ENCODE results near the gene FAM13A.

DNA sequence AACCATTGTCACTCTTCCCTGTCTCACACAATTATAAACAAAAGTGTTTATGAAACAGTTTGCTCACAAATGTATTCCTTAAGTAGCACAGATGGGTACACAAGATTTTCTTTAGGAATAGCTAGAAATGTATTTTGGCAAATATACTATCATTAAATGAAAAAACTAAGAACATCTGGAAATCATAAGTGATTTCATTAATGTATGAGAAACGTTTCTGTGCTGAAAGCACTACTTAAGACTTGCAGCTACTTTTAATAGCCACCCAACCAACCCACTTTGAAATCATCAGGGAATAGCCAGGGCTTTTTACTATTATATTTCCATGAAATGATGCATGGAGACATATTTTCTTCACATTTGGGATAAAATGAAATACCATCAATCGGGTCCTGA, 297.1 kb downstream of the FAM13A start:
- TF ChIP-seq SAP30 (IDR thresholded peaks at IDR 0.05; ENCODE audit: borderline replicate concordance, insufficient read depth, low read depth, low read length, poor library complexity, severe bottlenecking): no peak
- TF ChIP-seq, protein P1, sequence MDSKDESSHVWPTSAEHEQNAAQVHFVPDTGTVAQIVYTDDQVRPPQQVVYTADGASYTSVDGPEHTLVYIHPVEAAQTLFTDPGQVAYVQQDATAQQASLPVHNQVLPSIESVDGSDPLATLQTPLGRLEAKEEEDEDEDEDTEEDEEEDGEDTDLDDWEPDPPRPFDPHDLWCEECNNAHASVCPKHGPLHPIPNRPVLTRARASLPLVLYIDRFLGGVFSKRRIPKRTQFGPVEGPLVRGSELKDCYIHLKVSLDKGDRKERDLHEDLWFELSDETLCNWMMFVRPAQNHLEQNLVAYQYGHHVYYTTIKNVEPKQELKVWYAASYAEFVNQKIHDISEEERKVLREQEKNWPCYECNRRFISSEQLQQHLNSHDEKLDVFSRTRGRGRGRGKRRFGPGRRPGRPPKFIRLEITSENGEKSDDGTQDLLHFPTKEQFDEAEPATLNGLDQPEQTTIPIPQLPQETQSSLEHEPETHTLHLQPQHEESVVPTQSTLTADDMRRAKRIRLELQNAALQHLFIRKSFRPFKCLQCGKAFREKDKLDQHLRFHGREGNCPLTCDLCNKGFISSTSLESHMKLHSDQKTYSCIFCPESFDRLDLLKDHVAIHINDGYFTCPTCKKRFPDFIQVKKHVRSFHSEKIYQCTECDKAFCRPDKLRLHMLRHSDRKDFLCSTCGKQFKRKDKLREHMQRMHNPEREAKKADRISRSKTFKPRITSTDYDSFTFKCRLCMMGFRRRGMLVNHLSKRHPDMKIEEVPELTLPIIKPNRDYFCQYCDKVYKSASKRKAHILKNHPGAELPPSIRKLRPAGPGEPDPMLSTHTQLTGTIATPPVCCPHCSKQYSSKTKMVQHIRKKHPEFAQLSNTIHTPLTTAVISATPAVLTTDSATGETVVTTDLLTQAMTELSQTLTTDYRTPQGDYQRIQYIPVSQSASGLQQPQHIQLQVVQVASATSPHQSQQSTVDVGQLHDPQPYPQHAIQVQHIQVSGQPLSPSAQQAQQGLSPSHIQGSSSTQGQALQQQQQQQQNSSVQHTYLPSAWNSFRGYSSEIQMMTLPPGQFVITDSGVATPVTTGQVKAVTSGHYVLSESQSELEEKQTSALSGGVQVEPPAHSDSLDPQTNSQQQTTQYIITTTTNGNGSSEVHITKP (IDR thresholded peaks at IDR 0.05; ENCODE audit: partially characterized antibody): no peak
- no peak for TF ChIP-seq PHF20 (IDR thresholded peaks at IDR 0.05; ENCODE audit: partially characterized antibody)
- TF ChIP-seq HDAC6 (IDR thresholded peaks at IDR 0.05; ENCODE audit: low read depth, low read length): no peak
- TF ChIP-seq, protein P2, sequence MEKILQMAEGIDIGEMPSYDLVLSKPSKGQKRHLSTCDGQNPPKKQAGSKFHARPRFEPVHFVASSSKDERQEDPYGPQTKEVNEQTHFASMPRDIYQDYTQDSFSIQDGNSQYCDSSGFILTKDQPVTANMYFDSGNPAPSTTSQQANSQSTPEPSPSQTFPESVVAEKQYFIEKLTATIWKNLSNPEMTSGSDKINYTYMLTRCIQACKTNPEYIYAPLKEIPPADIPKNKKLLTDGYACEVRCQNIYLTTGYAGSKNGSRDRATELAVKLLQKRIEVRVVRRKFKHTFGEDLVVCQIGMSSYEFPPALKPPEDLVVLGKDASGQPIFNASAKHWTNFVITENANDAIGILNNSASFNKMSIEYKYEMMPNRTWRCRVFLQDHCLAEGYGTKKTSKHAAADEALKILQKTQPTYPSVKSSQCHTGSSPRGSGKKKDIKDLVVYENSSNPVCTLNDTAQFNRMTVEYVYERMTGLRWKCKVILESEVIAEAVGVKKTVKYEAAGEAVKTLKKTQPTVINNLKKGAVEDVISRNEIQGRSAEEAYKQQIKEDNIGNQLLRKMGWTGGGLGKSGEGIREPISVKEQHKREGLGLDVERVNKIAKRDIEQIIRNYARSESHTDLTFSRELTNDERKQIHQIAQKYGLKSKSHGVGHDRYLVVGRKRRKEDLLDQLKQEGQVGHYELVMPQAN (IDR thresholded peaks at IDR 0.05; ENCODE audit: borderline replicate concordance): no peak
- no peak for TF ChIP-seq TEAD4 (IDR thresholded peaks at IDR 0.05; ENCODE audit: low read length)
- no peak for TF ChIP-seq TEAD4 (CRISPR knock-in tag; IDR thresholded peaks at IDR 0.05; ENCODE audit: borderline replicate concordance)
- no peak for TF ChIP-seq GABPA (tag; conservative IDR thresholded peaks at IDR 0.05; ENCODE audit: low read depth)
- TF ChIP-seq, protein P3, sequence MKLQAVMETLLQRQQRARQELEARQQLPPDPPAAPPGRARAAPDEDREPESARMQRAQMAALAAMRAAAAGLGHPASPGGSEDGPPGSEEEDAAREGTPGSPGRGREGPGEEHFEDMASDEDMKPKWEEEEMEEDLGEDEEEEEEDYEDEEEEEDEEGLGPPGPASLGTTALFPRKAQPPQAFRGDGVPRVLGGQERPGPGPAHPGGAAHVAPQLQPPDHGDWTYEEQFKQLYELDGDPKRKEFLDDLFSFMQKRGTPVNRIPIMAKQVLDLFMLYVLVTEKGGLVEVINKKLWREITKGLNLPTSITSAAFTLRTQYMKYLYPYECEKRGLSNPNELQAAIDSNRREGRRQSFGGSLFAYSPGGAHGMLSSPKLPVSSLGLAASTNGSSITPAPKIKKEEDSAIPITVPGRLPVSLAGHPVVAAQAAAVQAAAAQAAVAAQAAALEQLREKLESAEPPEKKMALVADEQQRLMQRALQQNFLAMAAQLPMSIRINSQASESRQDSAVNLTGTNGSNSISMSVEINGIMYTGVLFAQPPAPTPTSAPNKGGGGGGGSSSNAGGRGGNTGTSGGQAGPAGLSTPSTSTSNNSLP (IDR thresholded peaks at IDR 0.05; ENCODE audit: borderline replicate concordance, low read depth, low read length): no peak

Data from K562 (cell line).